ENCODE results near the gene AQP1. TPM values are rescaled to one million over a fixed set of nuclear protein-coding genes. Genes with fewer than 3 reads are reported as not detected.

AQP1 gene
- total and polyA plus RNA-seq, 2 of the 8 experiments (the other 6 are each of a cell fraction or from before 2014, with no cell fraction given) = 0.18 to 0.19 TPM

- TF ChIP-seq, protein P1, sequence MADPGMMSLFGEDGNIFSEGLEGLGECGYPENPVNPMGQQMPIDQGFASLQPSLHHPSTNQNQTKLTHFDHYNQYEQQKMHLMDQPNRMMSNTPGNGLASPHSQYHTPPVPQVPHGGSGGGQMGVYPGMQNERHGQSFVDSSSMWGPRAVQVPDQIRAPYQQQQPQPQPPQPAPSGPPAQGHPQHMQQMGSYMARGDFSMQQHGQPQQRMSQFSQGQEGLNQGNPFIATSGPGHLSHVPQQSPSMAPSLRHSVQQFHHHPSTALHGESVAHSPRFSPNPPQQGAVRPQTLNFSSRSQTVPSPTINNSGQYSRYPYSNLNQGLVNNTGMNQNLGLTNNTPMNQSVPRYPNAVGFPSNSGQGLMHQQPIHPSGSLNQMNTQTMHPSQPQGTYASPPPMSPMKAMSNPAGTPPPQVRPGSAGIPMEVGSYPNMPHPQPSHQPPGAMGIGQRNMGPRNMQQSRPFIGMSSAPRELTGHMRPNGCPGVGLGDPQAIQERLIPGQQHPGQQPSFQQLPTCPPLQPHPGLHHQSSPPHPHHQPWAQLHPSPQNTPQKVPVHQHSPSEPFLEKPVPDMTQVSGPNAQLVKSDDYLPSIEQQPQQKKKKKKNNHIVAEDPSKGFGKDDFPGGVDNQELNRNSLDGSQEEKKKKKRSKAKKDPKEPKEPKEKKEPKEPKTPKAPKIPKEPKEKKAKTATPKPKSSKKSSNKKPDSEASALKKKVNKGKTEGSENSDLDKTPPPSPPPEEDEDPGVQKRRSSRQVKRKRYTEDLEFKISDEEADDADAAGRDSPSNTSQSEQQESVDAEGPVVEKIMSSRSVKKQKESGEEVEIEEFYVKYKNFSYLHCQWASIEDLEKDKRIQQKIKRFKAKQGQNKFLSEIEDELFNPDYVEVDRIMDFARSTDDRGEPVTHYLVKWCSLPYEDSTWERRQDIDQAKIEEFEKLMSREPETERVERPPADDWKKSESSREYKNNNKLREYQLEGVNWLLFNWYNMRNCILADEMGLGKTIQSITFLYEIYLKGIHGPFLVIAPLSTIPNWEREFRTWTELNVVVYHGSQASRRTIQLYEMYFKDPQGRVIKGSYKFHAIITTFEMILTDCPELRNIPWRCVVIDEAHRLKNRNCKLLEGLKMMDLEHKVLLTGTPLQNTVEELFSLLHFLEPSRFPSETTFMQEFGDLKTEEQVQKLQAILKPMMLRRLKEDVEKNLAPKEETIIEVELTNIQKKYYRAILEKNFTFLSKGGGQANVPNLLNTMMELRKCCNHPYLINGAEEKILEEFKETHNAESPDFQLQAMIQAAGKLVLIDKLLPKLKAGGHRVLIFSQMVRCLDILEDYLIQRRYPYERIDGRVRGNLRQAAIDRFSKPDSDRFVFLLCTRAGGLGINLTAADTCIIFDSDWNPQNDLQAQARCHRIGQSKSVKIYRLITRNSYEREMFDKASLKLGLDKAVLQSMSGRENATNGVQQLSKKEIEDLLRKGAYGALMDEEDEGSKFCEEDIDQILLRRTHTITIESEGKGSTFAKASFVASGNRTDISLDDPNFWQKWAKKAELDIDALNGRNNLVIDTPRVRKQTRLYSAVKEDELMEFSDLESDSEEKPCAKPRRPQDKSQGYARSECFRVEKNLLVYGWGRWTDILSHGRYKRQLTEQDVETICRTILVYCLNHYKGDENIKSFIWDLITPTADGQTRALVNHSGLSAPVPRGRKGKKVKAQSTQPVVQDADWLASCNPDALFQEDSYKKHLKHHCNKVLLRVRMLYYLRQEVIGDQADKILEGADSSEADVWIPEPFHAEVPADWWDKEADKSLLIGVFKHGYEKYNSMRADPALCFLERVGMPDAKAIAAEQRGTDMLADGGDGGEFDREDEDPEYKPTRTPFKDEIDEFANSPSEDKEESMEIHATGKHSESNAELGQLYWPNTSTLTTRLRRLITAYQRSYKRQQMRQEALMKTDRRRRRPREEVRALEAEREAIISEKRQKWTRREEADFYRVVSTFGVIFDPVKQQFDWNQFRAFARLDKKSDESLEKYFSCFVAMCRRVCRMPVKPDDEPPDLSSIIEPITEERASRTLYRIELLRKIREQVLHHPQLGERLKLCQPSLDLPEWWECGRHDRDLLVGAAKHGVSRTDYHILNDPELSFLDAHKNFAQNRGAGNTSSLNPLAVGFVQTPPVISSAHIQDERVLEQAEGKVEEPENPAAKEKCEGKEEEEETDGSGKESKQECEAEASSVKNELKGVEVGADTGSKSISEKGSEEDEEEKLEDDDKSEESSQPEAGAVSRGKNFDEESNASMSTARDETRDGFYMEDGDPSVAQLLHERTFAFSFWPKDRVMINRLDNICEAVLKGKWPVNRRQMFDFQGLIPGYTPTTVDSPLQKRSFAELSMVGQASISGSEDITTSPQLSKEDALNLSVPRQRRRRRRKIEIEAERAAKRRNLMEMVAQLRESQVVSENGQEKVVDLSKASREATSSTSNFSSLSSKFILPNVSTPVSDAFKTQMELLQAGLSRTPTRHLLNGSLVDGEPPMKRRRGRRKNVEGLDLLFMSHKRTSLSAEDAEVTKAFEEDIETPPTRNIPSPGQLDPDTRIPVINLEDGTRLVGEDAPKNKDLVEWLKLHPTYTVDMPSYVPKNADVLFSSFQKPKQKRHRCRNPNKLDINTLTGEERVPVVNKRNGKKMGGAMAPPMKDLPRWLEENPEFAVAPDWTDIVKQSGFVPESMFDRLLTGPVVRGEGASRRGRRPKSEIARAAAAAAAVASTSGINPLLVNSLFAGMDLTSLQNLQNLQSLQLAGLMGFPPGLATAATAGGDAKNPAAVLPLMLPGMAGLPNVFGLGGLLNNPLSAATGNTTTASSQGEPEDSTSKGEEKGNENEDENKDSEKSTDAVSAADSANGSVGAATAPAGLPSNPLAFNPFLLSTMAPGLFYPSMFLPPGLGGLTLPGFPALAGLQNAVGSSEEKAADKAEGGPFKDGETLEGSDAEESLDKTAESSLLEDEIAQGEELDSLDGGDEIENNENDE (IDR thresholded peaks at IDR 0.05; ENCODE audit: insufficient replicate concordance, low read length) = no peak
- TF ChIP-seq TAF1 (IDR thresholded peaks at IDR 0.05; ENCODE audit: low read depth, low read length) (peak; percentile 57; the same call in 1 of the 2 replicates), RXRA (IDR thresholded peaks at IDR 0.05; ENCODE audit: insufficient read depth, low read depth, low read length) (no peak), HDAC2 (IDR thresholded peaks at IDR 0.05; ENCODE audit: borderline replicate concordance in 1 of 2, low read depth in 2 of 2, low read length in 2 of 2) (0 out of 4 replicates have a peak, but pooled peaks of 1 of the 2 experiments have one; percentile 44), TEAD4 (IDR thresholded peaks at IDR 0.05; ENCODE audit: low read depth, low read length) (0 out of 2 replicates have a peak, but pooled peaks have one; percentile 25), SP4 (IDR thresholded peaks at IDR 0.05; ENCODE audit: low read length) (peak; percentile 74; the same call in 1 of the 2 replicates), CTBP2 (IDR thresholded peaks at IDR 0.05; ENCODE audit: borderline replicate concordance, insufficient read depth, insufficient read length, low read length) (peak; percentile 81), JUND (IDR thresholded peaks at IDR 0.05; ENCODE audit: low read length) (0 out of 2 replicates have a peak, but pooled peaks have one; percentile 41), ZNF274 (IDR thresholded peaks at IDR 0.05; ENCODE audit: borderline replicate concordance, extremely low read depth, low read length) (no peak)
Measured at GRCh38 chr7:30938435-30939316, 27.0 kb downstream of the AQP1 start (continued).
